ENCODE data around the gene ZNF267.

GRCh38 chr16:31874366-31875111, 932 bp downstream of the ZNF267 start:
- no peak for TF ChIP-seq POLR2AphosphoS5 (IDR thresholded peaks at IDR 0.05; ENCODE audit: low read depth, low read length)
- TF ChIP-seq ZNF326 (CRISPR knock-in tag; IDR thresholded peaks at IDR 0.05; ENCODE audit: borderline replicate concordance): no peak
